ENCODE data around the gene BARX2. TPM values are rescaled to one million over a fixed set of nuclear protein-coding genes. Genes with fewer than 3 reads are reported as not detected.

The BARX2 gene
- polyA plus RNA-seq, 1 experiment: not detected

- POLR2A ChIA-PET: no interaction called here
- peaks cover 6% of the 10 kb centered on the region for H3K27me3 ChIP-seq (ENCODE audit: control insufficient read depth, insufficient read depth, low read length)
Observed at GRCh38 chr11:129385801-129386200, 10.2 kb downstream of the BARX2 start.

GRCh38 chr11:129386795-129387397 is 11.2 kb downstream of the BARX2 start:
- no peak overlapping the region for H3K4me3 ChIP-seq (ENCODE audit: low read depth, low read length)
- DNase-seq (ENCODE audit: low read depth): no peak
- POLR2A ChIA-PET: interaction anchor here (0.5 kb wide), 1 partner anchor 10 kb away, joined by 3 read pairs; no protein-coding TSS in a partner anchor
- no peak for TF ChIP-seq CTCF (IDR thresholded peaks at IDR 0.05; ENCODE audit: insufficient read depth, low read depth, low read length)
- CTCF ChIA-PET: no interaction called here
- no peaks in the 10 kb centered on the region for H3K36me3 ChIP-seq (ENCODE audit: control insufficient read depth, insufficient read depth, low read length)
- peaks cover 6% of the 10 kb centered on the region for H3K27me3 ChIP-seq (ENCODE audit: control insufficient read depth, insufficient read depth, low read length)

More at GRCh38 chr11:129385801-129386200, 10.2 kb downstream of the BARX2 start:
- Histone ChIP-seq H3K4me3 (ENCODE audit: low read depth, low read length) (no peak overlapping the region), H3K36me3 (ENCODE audit: control insufficient read depth, insufficient read depth, low read length) (no peaks in the 10 kb centered on the region)
- no peak for DNase-seq (ENCODE audit: low read depth)
- TF ChIP-seq CTCF (IDR thresholded peaks at IDR 0.05; ENCODE audit: insufficient read depth, low read depth, low read length): no peak
- CTCF ChIA-PET: no interaction called here

GRCh38 chr11:129387434-129387833 is 11.8 kb downstream of the BARX2 start:
- Histone ChIP-seq H3K36me3 (ENCODE audit: control insufficient read depth, insufficient read depth, low read length) (no peaks in the 10 kb centered on the region), H3K27me3 (ENCODE audit: control insufficient read depth, insufficient read depth, low read length) (peaks cover 6% of the 10 kb centered on the region), H3K4me3 (ENCODE audit: low read depth, low read length) (no peak overlapping the region)
- POLR2A ChIA-PET: no interaction called here
- no peak for TF ChIP-seq CTCF (IDR thresholded peaks at IDR 0.05; ENCODE audit: insufficient read depth, low read depth, low read length)
- no peak for DNase-seq (ENCODE audit: low read depth)
- CTCF ChIA-PET: no interaction called here

DNA sequence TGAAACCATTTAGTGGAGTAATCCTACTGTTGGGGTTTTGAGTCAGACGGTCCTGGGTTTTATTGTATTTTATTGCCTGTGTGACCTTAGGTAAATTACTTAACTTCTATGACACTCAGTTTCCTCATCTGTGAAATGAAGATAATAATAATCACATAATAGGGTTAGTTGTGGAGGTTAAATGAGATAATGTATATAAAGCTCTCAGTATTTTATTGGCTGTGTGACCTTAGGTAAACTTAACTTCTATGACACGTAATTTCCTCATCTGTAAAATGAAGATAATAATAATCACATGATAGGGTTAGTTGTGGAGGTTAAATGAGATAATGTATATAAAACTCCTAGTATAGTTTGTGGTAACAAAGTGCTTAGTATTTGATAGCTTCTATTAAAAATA is 13.2 kb downstream of the BARX2 start:
- Histone ChIP-seq H3K27me3 (ENCODE audit: control insufficient read depth, insufficient read depth, low read length) (peaks cover 3% of the 10 kb centered on the region), H3K4me3 (ENCODE audit: low read depth, low read length) (no peak overlapping the region), H3K36me3 (ENCODE audit: control insufficient read depth, insufficient read depth, low read length) (no peaks in the 10 kb centered on the region)
- ChIA-PET POLR2A (no interaction called here), CTCF (no interaction called here)
- no peak for TF ChIP-seq CTCF (IDR thresholded peaks at IDR 0.05; ENCODE audit: insufficient read depth, low read depth, low read length)
- DNase-seq (ENCODE audit: low read depth): no peak

- Histone ChIP-seq H3K4me3 (ENCODE audit: low read depth, low read length) (no peak overlapping the region), H3K36me3 (ENCODE audit: control insufficient read depth, insufficient read depth, low read length) (no peaks in the 10 kb centered on the region), H3K27me3 (ENCODE audit: control insufficient read depth, insufficient read depth, low read length) (peaks cover 3% of the 10 kb centered on the region)
- TF ChIP-seq CTCF (IDR thresholded peaks at IDR 0.05; ENCODE audit: insufficient read depth, low read depth, low read length): no peak
- ChIA-PET POLR2A (no interaction called here), CTCF (no interaction called here)
- no peak for DNase-seq (ENCODE audit: low read depth)
Observed at GRCh38 chr11:129390303-129390821, 14.7 kb downstream of the BARX2 start.

Data from BJ (cell line).